Vagina (tissue), 2 donors: ENCODE results near the gene UHRF1.
"Not testable (repeated sequence)": the region's sequence is repeated elsewhere in the genome, so short reads cannot be mapped to it uniquely, and the experiment has no call there.

Source experiments
- POLR2A ChIP-seq, 2 donors: fragments of 450-650 bp; IDR thresholded peaks; one replicate each; pipeline ENCODE4 v1.6.1; 2017; ENCODE audit warnings: antibody characterized with exemption in 2 of 2, mild to moderate bottlenecking in 2 of 2, moderate library complexity in 2 of 2
- POLR2AphosphoS5 ChIP-seq, 2 donors: sonication (generic); formaldehyde crosslinking; IDR thresholded peaks; one replicate each; pipeline ENCODE4 v1.9.0; 2017; ENCODE audit warnings: antibody characterized with exemption in 2 of 2, mild to moderate bottlenecking in 2 of 2, low read depth in 1 of 2; ENCODE audit not compliant: insufficient read depth in 1 of 2
- TF ChIP-seq, protein P1 (sequence below), 3 experiments: fragments of 450-650 bp in 2 of 3; fragments of 200-600 bp in 1 of 3; sonication (generic) in 1 of 3; IDR thresholded peaks; one replicate each; pipeline ENCODE4 v1.5.1; 2017 to 2019; ENCODE audit warnings: antibody characterized with exemption in 3 of 3, mild to moderate bottlenecking in 2 of 3, moderate library complexity in 2 of 3

DNA sequence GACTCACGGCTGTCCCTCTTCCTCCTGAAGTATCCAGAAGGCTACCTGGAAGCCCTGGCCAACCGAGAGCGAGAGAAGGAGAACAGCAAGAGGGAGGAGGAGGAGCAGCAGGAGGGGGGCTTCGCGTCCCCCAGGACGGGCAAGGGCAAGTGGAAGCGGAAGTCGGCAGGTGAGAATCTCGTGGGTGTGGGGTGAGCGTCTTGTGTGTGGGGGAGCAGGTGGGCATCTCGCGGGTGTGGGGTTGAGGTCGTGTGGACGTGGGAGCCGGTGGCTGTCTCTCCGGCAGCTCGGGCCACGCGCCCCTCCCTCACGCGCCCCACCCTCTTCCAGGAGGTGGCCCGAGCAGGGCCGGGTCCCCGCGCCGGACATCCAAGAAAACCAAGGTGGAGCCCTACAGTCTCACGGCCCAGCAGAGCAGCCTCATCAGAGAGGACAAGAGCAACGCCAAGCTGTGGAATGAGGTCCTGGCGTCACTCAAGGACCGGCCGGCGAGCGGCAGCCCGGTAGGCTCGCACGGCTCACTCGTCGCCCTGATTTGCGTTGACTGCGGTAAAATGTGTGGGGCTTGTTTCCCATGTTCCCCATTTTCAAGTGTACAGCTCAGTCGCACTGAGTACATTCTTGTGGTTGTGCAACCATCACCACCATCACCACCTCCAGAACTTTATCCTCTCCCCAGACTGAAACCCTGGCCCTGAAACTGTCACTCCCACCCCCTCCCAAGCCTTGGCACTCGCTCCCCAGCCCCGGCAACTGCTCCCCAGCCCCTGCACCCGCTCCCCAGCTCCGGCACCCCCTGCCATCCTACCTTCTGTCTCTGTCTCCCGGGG lies 45.2 kb downstream of the UHRF1 start:
- TF ChIP-seq, protein P1, sequence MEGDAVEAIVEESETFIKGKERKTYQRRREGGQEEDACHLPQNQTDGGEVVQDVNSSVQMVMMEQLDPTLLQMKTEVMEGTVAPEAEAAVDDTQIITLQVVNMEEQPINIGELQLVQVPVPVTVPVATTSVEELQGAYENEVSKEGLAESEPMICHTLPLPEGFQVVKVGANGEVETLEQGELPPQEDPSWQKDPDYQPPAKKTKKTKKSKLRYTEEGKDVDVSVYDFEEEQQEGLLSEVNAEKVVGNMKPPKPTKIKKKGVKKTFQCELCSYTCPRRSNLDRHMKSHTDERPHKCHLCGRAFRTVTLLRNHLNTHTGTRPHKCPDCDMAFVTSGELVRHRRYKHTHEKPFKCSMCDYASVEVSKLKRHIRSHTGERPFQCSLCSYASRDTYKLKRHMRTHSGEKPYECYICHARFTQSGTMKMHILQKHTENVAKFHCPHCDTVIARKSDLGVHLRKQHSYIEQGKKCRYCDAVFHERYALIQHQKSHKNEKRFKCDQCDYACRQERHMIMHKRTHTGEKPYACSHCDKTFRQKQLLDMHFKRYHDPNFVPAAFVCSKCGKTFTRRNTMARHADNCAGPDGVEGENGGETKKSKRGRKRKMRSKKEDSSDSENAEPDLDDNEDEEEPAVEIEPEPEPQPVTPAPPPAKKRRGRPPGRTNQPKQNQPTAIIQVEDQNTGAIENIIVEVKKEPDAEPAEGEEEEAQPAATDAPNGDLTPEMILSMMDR (IDR thresholded peaks at IDR 0.05), result not testable (repeated sequence)
- TF ChIP-seq POLR2A (IDR thresholded peaks at IDR 0.05); POLR2AphosphoS5 (IDR thresholded peaks at IDR 0.05; ENCODE audit: insufficient read depth in 1 of 2, low read depth in 1 of 2): not testable (repeated sequence)
